ENCODE results near the gene ABHD17C. TPM values are rescaled to one million over a fixed set of nuclear protein-coding genes. Genes with fewer than 3 reads are reported as not detected.

ABHD17C gene
- total RNA-seq, 2 donors from 2014 or later: 6.2 to 6.4 TPM

GRCh38 chr15:80774486-80774885, 79.4 kb downstream of the ABHD17C start:
- H3K4me3 Mint-ChIP-seq: no peak overlapping the region
- H3K27ac Mint-ChIP-seq: no peak overlapping the region
- H3K36me3 Mint-ChIP-seq (ENCODE audit: low read depth): no peaks in the 10 kb centered on the region
- peaks cover 14% of the 10 kb centered on the region for H3K27me3 Mint-ChIP-seq
- ATAC-seq (replicated peaks): no peak
- no peaks in the 10 kb centered on the region for H3K9me3 Mint-ChIP-seq
- H3K4me1 Mint-ChIP-seq: no peaks in the 10 kb centered on the region

GRCh38 chr15:80775338-80775737, 80.2 kb downstream of the ABHD17C start:
- peaks cover 19% of the 10 kb centered on the region for H3K27me3 Mint-ChIP-seq
- ATAC-seq (replicated peaks): no peak
- no peak overlapping the region for H3K27ac Mint-ChIP-seq
- no peak overlapping the region for H3K4me3 Mint-ChIP-seq
- no peaks in the 10 kb centered on the region for H3K9me3 Mint-ChIP-seq
- H3K4me1 Mint-ChIP-seq: peaks cover 3% of the 10 kb centered on the region
- no peaks in the 10 kb centered on the region for H3K36me3 Mint-ChIP-seq (ENCODE audit: low read depth)

GRCh38 chr15:80776420-80777045, 81.4 kb downstream of the ABHD17C start:
- ATAC-seq (replicated peaks): peak; percentile 48
- H3K27me3 Mint-ChIP-seq: peaks cover 23% of the 10 kb centered on the region

GRCh38 chr15:80777137-80777536, 82.0 kb downstream of the ABHD17C start:
- Mint-ChIP-seq H3K4me3 (no peak overlapping the region), H3K9me3 (no peaks in the 10 kb centered on the region), H3K27ac (no peak overlapping the region), H3K27me3 (peaks cover 29% of the 10 kb centered on the region), H3K36me3 (ENCODE audit: low read depth) (no peaks in the 10 kb centered on the region), H3K4me1 (peaks cover 3% of the 10 kb centered on the region)
- ATAC-seq (replicated peaks): no peak

More at GRCh38 chr15:80776420-80777045, 81.4 kb downstream of the ABHD17C start:
- Mint-ChIP-seq H3K27ac (no peak overlapping the region), H3K9me3 (no peaks in the 10 kb centered on the region), H3K36me3 (ENCODE audit: low read depth) (no peaks in the 10 kb centered on the region), H3K4me1 (peaks cover 3% of the 10 kb centered on the region), H3K4me3 (no peak overlapping the region)

GRCh38 chr15:80777826-80778620, 82.9 kb downstream of the ABHD17C start:
- H3K36me3 Mint-ChIP-seq (ENCODE audit: low read depth): no peaks in the 10 kb centered on the region
- ATAC-seq (replicated peaks): no peak
- no peaks in the 10 kb centered on the region for H3K9me3 Mint-ChIP-seq
- H3K27me3 Mint-ChIP-seq: peaks cover 33% of the 10 kb centered on the region
- H3K4me1 Mint-ChIP-seq: peaks cover 3% of the 10 kb centered on the region
- H3K27ac Mint-ChIP-seq: no peak overlapping the region
- no peak overlapping the region for H3K4me3 Mint-ChIP-seq

GRCh38 chr15:80778621-80778963, 83.5 kb downstream of the ABHD17C start:
- Mint-ChIP-seq H3K27ac (no peak overlapping the region), H3K4me3 (no peak overlapping the region), H3K9me3 (no peaks in the 10 kb centered on the region), H3K4me1 (peaks cover 3% of the 10 kb centered on the region), H3K36me3 (ENCODE audit: low read depth) (no peaks in the 10 kb centered on the region), H3K27me3 (peaks cover 33% of the 10 kb centered on the region)
- no peak for ATAC-seq (replicated peaks)

- Mint-ChIP-seq H3K4me3 (peak within 1 kb of the TSS; percentile 60), H3K36me3 (ENCODE audit: low read depth) (no peaks in the 10 kb centered on the region), H3K27me3 (peaks cover 33% of the 10 kb centered on the region), H3K9me3 (no peaks in the 10 kb centered on the region), H3K4me1 (peaks cover 3% of the 10 kb centered on the region), H3K27ac (no peak within 1 kb of the TSS)
- ATAC-seq (replicated peaks): peak; percentile 81
These were observed 84.0 kb downstream of the ABHD17C start, which contains the start of gene CEMIP for GRCh38 chr15:80778964-80779657. Gene CEMIP, plus strand, starts transcription at chr15:80779370. Its CDS starts 94,510 bp downstream, at chr15:80873880.

GRCh38 chr15:80779658-80780415, 84.7 kb downstream of the ABHD17C start:
- Mint-ChIP-seq H3K9me3 (no peaks in the 10 kb centered on the region), H3K27me3 (peaks cover 33% of the 10 kb centered on the region), H3K27ac (no peak overlapping the region), H3K4me1 (peaks cover 3% of the 10 kb centered on the region), H3K36me3 (ENCODE audit: low read depth) (no peaks in the 10 kb centered on the region), H3K4me3 (peak overlapping the region; percentile 60)
- ATAC-seq (replicated peaks): no peak

- Mint-ChIP-seq H3K27ac (no peak overlapping the region), H3K36me3 (ENCODE audit: low read depth) (no peaks in the 10 kb centered on the region), H3K4me1 (peaks cover 3% of the 10 kb centered on the region), H3K9me3 (no peaks in the 10 kb centered on the region), H3K4me3 (peak overlapping the region; percentile 60), H3K27me3 (peaks cover 33% of the 10 kb centered on the region)
- no peak for ATAC-seq (replicated peaks)
These were observed 85.5 kb downstream of the ABHD17C start for GRCh38 chr15:80780416-80781221.

- Mint-ChIP-seq H3K27me3 (peaks cover 27% of the 10 kb centered on the region), H3K36me3 (ENCODE audit: low read depth) (no peaks in the 10 kb centered on the region), H3K9me3 (no peaks in the 10 kb centered on the region), H3K4me3 (no peak overlapping the region), H3K4me1 (peaks cover 3% of the 10 kb centered on the region), H3K27ac (no peak overlapping the region)
- peak; percentile 27 for ATAC-seq (replicated peaks)
These were observed 88.2 kb downstream of the ABHD17C start for GRCh38 chr15:80783260-80783659.

GRCh38 chr15:80785335-80785734, 90.2 kb downstream of the ABHD17C start:
- H3K36me3 Mint-ChIP-seq (ENCODE audit: low read depth): no peaks in the 10 kb centered on the region
- no peaks in the 10 kb centered on the region for H3K4me1 Mint-ChIP-seq
- H3K9me3 Mint-ChIP-seq: no peaks in the 10 kb centered on the region
- peaks cover 21% of the 10 kb centered on the region for H3K27me3 Mint-ChIP-seq
- no peak overlapping the region for H3K27ac Mint-ChIP-seq
- peak; percentile 36 for ATAC-seq (replicated peaks)
- H3K4me3 Mint-ChIP-seq: no peak overlapping the region

GRCh38 chr15:80785811-80786354, 90.8 kb downstream of the ABHD17C start:
- Mint-ChIP-seq H3K4me1 (no peaks in the 10 kb centered on the region), H3K36me3 (ENCODE audit: low read depth) (no peaks in the 10 kb centered on the region)
- ATAC-seq (replicated peaks): peak; percentile 52

GRCh38 chr15:80787316-80787715, 92.2 kb downstream of the ABHD17C start:
- Mint-ChIP-seq H3K27ac (no peak overlapping the region), H3K4me1 (no peaks in the 10 kb centered on the region), H3K36me3 (ENCODE audit: low read depth) (no peaks in the 10 kb centered on the region), H3K9me3 (no peaks in the 10 kb centered on the region), H3K27me3 (peaks cover 24% of the 10 kb centered on the region), H3K4me3 (no peak overlapping the region)
- no peak for ATAC-seq (replicated peaks)

More at GRCh38 chr15:80785811-80786354, 90.8 kb downstream of the ABHD17C start:
- Mint-ChIP-seq H3K4me3 (no peak overlapping the region), H3K9me3 (no peaks in the 10 kb centered on the region), H3K27me3 (peaks cover 26% of the 10 kb centered on the region), H3K27ac (no peak overlapping the region)

Data from activated T-helper 17 cell treated with anti-CD3 and anti-CD28 coated beads, Interleukin-2, amount 50 U/mL, for 72 hours (primary cell).